Panc1 (cell line): ENCODE measurements around the gene CGNL1.

Experiments
- SIN3A ChIP-seq: IDR thresholded peaks from 2 replicates; pipeline ENCODE4 v1.6.1; 2012; ENCODE audit warnings: low read depth, mild to moderate bottlenecking, low read length, moderate library complexity, borderline replicate concordance; ENCODE audit not compliant: insufficient read depth
- TF ChIP-seq, protein P1 (sequence below): fragments of 450-650 bp; IDR thresholded peaks from 2 replicates; pipeline ENCODE4 v1.5.1; 2017; ENCODE audit warnings: mild to moderate bottlenecking

DNA sequence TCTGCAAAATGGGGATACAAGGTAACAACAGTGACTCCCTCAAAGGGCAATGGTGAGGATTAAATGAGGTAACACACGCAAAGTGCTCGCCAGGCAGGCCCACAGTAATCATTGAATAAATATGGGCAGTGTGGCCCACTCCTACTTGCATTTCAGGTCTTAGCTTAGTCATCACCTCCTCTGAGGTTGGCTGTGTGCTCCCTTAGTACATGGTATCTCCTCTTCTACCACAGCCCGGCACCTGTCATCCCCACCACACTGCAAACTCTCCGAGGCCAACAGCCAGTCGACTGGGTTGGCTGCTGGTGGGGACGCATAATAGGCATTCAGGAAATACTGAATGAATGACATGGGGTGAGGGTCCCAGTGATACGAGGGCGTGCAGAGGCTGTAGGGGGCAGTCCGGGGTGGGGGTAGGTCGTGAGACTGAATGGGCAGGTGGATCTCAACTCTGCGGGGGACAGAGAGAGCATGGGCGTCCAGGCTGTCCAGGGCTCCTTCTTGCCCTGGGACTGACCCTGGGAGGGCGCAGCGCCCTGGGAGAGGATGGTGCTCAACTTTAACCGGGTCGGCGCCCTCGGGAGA lies 215.0 kb downstream of the CGNL1 start:
- TF ChIP-seq, protein P1, sequence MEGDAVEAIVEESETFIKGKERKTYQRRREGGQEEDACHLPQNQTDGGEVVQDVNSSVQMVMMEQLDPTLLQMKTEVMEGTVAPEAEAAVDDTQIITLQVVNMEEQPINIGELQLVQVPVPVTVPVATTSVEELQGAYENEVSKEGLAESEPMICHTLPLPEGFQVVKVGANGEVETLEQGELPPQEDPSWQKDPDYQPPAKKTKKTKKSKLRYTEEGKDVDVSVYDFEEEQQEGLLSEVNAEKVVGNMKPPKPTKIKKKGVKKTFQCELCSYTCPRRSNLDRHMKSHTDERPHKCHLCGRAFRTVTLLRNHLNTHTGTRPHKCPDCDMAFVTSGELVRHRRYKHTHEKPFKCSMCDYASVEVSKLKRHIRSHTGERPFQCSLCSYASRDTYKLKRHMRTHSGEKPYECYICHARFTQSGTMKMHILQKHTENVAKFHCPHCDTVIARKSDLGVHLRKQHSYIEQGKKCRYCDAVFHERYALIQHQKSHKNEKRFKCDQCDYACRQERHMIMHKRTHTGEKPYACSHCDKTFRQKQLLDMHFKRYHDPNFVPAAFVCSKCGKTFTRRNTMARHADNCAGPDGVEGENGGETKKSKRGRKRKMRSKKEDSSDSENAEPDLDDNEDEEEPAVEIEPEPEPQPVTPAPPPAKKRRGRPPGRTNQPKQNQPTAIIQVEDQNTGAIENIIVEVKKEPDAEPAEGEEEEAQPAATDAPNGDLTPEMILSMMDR = no peak
- no peak for TF ChIP-seq SIN3A
